22Rv1 (cell line): ENCODE data around the gene MAD2L2.

Experiments
- CTCF ChIP-seq: fragments of 450-650 bp; IDR thresholded peaks from 2 replicates; pipeline ENCODE4 v1.5.1; 2017; ENCODE audit warnings: mild to moderate bottlenecking
- ZFX ChIP-seq: fragments of 450-650 bp; IDR thresholded peaks from 2 replicates; pipeline ENCODE4 v1.6.1; 2017; ENCODE audit warnings: antibody characterized with exemption, borderline replicate concordance

GRCh38 chr1:11682287-11682771 lies 1.4 kb upstream of the MAD2L2 start:
- no peak for TF ChIP-seq CTCF
- no peak for TF ChIP-seq ZFX
